MV-4-11 (cell line): Measurements from ENCODE around the gene HEXIM1.

Experiments
- DNase-seq: peaks from one replicate; lab custom pipeline; 2025; lab: John Stamatoyannopoulos, UW

HEXIM1 gene

GRCh38 chr17:45172232-45172540, 23.9 kb downstream of the HEXIM1 start:
- no peak for DNase-seq

- DNase-seq, result no peak
Observed at GRCh38 chr17:45172541-45173286, 24.4 kb downstream of the HEXIM1 start.

GRCh38 chr17:45175759-45176115, 27.5 kb downstream of the HEXIM1 start:
- DNase-seq, result no peak

DNA sequence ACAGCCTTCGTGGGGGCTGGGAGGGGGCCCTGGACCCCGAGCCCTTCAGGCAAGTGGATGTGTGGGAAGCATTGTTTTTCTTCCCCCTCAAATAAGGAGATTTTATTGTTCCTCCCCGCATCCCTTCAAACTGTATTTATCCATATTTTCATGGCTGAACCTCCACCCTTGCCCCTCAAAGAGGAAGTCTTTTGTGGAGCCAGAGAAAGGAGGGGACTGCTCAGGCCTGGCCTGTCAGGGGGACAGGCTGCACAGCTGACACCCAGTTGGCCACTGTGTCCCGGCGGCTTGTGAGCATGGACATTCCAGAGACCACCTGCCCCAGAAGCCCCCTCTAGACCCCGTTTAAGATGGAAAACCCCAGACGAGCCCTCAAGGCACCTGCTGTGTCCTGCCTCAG, 29.3 kb downstream of the HEXIM1 start:
- no peak for DNase-seq

GRCh38 chr17:45184144-45184543, 35.9 kb downstream of the HEXIM1 start:
- DNase-seq, result no peak

DNA sequence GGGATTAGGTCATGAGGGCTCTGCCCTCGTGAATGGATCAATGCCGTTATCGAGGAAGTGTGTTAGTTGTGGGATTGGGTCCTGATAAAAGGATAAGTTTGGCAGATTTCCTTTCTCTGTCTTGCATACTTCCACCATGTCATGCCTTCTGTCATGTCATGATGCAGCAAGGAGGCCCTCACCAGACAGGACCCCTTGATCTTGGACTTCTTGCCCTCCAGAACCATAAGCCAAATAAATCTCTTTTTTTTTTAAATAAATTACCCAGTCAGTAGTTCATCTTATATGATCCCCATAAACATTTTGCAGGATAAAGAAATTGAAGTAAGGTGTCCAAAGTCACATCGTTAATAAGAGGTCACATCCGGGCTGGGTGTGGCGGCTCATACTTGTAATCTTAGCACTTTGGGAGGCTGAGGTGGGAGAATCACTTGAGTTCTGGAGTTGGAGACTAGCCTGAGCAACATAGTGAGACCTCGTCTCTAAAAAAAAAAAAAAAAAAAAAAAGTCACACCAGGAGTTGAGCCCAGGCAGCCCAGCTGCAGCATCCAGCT, 38.6 kb downstream of the HEXIM1 start:
- peak; percentile 23 for DNase-seq

DNA sequence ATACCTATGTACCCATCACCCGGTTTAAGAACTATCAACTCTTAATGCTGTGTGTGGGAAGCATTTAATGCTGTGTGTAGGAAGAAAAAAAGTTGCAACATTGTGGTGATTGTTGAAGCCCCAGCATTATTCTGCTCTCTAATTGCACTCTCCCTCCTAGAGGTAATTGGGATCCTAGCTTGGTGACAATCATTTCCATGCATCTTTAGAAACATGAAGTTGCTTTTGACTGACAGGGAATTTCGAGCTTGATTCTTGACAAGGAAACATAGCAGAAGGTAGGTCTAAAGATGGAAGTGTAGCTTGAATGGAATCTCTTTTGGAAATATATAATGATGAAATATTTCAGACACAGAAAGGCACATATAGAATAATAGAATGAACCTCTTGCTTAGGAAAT, 40.7 kb downstream of the HEXIM1 start:
- DNase-seq, result no peak

- DNase-seq, result no peak
Observed at GRCh38 chr17:45190503-45191255, 42.4 kb downstream of the HEXIM1 start.

GRCh38 chr17:45195424-45195823, 47.1 kb downstream of the HEXIM1 start:
- DNase-seq, result no peak

DNA sequence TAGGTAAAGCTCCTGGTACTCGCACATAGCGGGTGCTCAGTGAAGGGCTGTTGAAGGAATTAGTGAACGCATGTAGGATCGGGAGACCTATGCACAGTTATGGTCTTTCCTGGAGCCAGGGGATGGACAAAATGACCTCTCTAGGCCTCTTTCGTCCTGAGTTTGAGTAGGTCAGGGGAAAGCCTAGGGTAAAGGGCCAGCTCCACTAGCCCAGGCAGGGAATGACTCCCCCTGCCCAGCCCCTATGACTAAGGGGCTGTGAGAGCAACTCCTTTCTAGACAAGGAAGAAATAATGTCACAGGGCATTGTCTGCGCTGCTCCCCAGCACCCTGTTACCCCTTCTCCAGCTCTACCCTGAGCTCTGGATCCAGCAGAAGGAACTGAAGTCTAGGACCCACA, 48.8 kb downstream of the HEXIM1 start:
- no peak for DNase-seq

- peak; percentile 74 for DNase-seq
Observed at GRCh38 chr17:45197555-45198334, 49.5 kb downstream of the HEXIM1 start.

- peak; percentile 93 for DNase-seq
Observed at GRCh38 chr17:45200701-45201100, 52.4 kb downstream of the HEXIM1 start.

- no peak for DNase-seq
Observed at GRCh38 chr17:45201457-45201856, 53.2 kb downstream of the HEXIM1 start.
